ENCODE measurements around the gene COPS7A.
"Not testable (repeated sequence)": the region's sequence is repeated elsewhere in the genome, so short reads cannot be mapped to it uniquely, and the experiment has no call there.

COPS7A gene

GRCh38 chr12:6703631-6704030 is 20.2 kb upstream of the COPS7A start:
- DNase-seq: no peak

- not testable (repeated sequence) for DNase-seq
Observed at GRCh38 chr12:6708351-6708750, 15.5 kb upstream of the COPS7A start.

- DNase-seq: peak in 5 of 6 experiments; percentile 13 to 54 (median 28)
Observed at GRCh38 chr12:6708960-6709394, 14.9 kb upstream of the COPS7A start.

- not testable (repeated sequence) for DNase-seq
Observed at GRCh38 chr12:6716031-6716873, 7.6 kb upstream of the COPS7A start.

- DNase-seq: no peak
Observed at GRCh38 chr12:6716874-6717437, 6.9 kb upstream of the COPS7A start.

GRCh38 chr12:6722863-6723262 is 983 bp upstream of the COPS7A start:
- no peak for DNase-seq

GRCh38 chr12:6724409-6724797 is 557 bp downstream of the COPS7A start:
- DNase-seq: peak in 1 of 6 experiments; percentile 31

- DNase-seq: no peak
Observed at GRCh38 chr12:6725350-6725749, 1.5 kb downstream of the COPS7A start.

GRCh38 chr12:6729186-6729585 is 5.3 kb downstream of the COPS7A start:
- no peak for DNase-seq

- no peak for DNase-seq
Observed at GRCh38 chr12:6730169-6730568, 6.3 kb downstream of the COPS7A start.

- no peak for DNase-seq
Observed at GRCh38 chr12:6734506-6735387, 10.9 kb downstream of the COPS7A start.

GRCh38 chr12:6735448-6736191 is 11.8 kb downstream of the COPS7A start:
- DNase-seq: peak in 4 of 6 experiments; percentile 6 to 20 (median 13)

GRCh38 chr12:6736754-6737153 is 12.9 kb downstream of the COPS7A start:
- no peak for DNase-seq

- not testable (repeated sequence) for DNase-seq
Observed at GRCh38 chr12:6742080-6742479, 18.2 kb downstream of the COPS7A start.

- DNase-seq: no peak
Observed at GRCh38 chr12:6742834-6743233, 19.0 kb downstream of the COPS7A start.

GRCh38 chr12:6743300-6743699 is 19.5 kb downstream of the COPS7A start:
- not testable (repeated sequence) for DNase-seq

- peak in 3 of 6 experiments; percentile 29 to 46 (median 34) for DNase-seq
Observed at GRCh38 chr12:6745741-6746525, 22.1 kb downstream of the COPS7A start.

GRCh38 chr12:6747216-6747615 is 23.4 kb downstream of the COPS7A start:
- no peak for DNase-seq

- DNase-seq: no peak
Observed at GRCh38 chr12:6748761-6749160, 24.9 kb downstream of the COPS7A start.

- DNase-seq: no peak
Observed at GRCh38 chr12:6750506-6750905, 26.7 kb downstream of the COPS7A start.

GRCh38 chr12:6751767-6752166 is 27.9 kb downstream of the COPS7A start:
- no peak for DNase-seq
